Measurements from ENCODE around the gene SERPINB3.
"Not testable (repeated sequence)": the region's sequence is repeated elsewhere in the genome, so short reads cannot be mapped to it uniquely, and the experiment has no call there.

- TF ChIP-seq, protein P1, sequence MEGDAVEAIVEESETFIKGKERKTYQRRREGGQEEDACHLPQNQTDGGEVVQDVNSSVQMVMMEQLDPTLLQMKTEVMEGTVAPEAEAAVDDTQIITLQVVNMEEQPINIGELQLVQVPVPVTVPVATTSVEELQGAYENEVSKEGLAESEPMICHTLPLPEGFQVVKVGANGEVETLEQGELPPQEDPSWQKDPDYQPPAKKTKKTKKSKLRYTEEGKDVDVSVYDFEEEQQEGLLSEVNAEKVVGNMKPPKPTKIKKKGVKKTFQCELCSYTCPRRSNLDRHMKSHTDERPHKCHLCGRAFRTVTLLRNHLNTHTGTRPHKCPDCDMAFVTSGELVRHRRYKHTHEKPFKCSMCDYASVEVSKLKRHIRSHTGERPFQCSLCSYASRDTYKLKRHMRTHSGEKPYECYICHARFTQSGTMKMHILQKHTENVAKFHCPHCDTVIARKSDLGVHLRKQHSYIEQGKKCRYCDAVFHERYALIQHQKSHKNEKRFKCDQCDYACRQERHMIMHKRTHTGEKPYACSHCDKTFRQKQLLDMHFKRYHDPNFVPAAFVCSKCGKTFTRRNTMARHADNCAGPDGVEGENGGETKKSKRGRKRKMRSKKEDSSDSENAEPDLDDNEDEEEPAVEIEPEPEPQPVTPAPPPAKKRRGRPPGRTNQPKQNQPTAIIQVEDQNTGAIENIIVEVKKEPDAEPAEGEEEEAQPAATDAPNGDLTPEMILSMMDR (IDR thresholded peaks at IDR 0.05 in 2 of 3, conservative IDR thresholded peaks at IDR 0.05 in 1 of 3; ENCODE audit: borderline replicate concordance in 1 of 3, insufficient read depth in 1 of 3, low read depth in 2 of 3, low read length in 2 of 3), result not testable (repeated sequence)
- TF ChIP-seq, protein P2, sequence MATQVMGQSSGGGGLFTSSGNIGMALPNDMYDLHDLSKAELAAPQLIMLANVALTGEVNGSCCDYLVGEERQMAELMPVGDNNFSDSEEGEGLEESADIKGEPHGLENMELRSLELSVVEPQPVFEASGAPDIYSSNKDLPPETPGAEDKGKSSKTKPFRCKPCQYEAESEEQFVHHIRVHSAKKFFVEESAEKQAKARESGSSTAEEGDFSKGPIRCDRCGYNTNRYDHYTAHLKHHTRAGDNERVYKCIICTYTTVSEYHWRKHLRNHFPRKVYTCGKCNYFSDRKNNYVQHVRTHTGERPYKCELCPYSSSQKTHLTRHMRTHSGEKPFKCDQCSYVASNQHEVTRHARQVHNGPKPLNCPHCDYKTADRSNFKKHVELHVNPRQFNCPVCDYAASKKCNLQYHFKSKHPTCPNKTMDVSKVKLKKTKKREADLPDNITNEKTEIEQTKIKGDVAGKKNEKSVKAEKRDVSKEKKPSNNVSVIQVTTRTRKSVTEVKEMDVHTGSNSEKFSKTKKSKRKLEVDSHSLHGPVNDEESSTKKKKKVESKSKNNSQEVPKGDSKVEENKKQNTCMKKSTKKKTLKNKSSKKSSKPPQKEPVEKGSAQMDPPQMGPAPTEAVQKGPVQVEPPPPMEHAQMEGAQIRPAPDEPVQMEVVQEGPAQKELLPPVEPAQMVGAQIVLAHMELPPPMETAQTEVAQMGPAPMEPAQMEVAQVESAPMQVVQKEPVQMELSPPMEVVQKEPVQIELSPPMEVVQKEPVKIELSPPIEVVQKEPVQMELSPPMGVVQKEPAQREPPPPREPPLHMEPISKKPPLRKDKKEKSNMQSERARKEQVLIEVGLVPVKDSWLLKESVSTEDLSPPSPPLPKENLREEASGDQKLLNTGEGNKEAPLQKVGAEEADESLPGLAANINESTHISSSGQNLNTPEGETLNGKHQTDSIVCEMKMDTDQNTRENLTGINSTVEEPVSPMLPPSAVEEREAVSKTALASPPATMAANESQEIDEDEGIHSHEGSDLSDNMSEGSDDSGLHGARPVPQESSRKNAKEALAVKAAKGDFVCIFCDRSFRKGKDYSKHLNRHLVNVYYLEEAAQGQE (IDR thresholded peaks at IDR 0.05; ENCODE audit: low read depth), result not testable (repeated sequence)
- not testable (repeated sequence) for TF ChIP-seq CEBPB (IDR thresholded peaks at IDR 0.05; ENCODE audit: low read depth); EZH2 (IDR thresholded peaks at IDR 0.05); ZBTB33 (IDR thresholded peaks at IDR 0.05; ENCODE audit: extremely low read depth, insufficient replicate concordance, low read length); POLR2A (IDR thresholded peaks at IDR 0.05; ENCODE audit: borderline replicate concordance, extremely low read depth, insufficient read depth, insufficient read length); JUND (IDR thresholded peaks at IDR 0.05); SP1 (IDR thresholded peaks at IDR 0.05; ENCODE audit: low read depth); EZH2phosphoT487 (IDR thresholded peaks at IDR 0.05; ENCODE audit: borderline replicate concordance); ZFX (IDR thresholded peaks at IDR 0.05); POLR2AphosphoS5 (IDR thresholded peaks at IDR 0.05; ENCODE audit: low read depth, low read length); YY1 (IDR thresholded peaks at IDR 0.05; ENCODE audit: extremely low read depth, insufficient replicate concordance, low read depth, low read length)
- TF ChIP-seq, protein P3, sequence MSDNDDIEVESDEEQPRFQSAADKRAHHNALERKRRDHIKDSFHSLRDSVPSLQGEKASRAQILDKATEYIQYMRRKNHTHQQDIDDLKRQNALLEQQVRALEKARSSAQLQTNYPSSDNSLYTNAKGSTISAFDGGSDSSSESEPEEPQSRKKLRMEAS (IDR thresholded peaks at IDR 0.05), result not testable (repeated sequence)
- TF ChIP-seq, protein P4, sequence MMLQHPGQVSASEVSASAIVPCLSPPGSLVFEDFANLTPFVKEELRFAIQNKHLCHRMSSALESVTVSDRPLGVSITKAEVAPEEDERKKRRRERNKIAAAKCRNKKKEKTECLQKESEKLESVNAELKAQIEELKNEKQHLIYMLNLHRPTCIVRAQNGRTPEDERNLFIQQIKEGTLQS (IDR thresholded peaks at IDR 0.05), result not testable (repeated sequence)
Observed at GRCh38 chr18:63650271-63650670, 11.4 kb downstream of the SERPINB3 start.

Measured in HCT116 (cell line).